Muscle layer of duodenum (tissue), 2 donors: ENCODE results near the gene ZNF516.

Experiments used
- H3K27ac ChIP-seq: one replicate; pipeline ENCODE4 v1.7.0; 2013; ENCODE audit warnings: mild to moderate bottlenecking, low read length
- H3K27me3 ChIP-seq: one replicate; pipeline ENCODE4 v1.7.0; 2013; ENCODE audit warnings: low read depth, mild to moderate bottlenecking, control low read depth, low read length
- H3K36me3 ChIP-seq, 2 donors: one replicate each; pipeline ENCODE4 v1.7.0; 2013; ENCODE audit warnings: low read length in 2 of 2, control low read depth in 1 of 2, mild to moderate bottlenecking in 1 of 2; ENCODE audit not compliant: insufficient read depth in 2 of 2, control insufficient read depth in 1 of 2
- H3K4me1 ChIP-seq, 2 donors: one replicate each; pipeline ENCODE4 v1.7.0; 2013; ENCODE audit warnings: low read length in 2 of 2, mild to moderate bottlenecking in 2 of 2, control low read depth in 1 of 2, moderate library complexity in 1 of 2; ENCODE audit not compliant: insufficient read depth in 2 of 2, control insufficient read depth in 1 of 2
- H3K4me3 ChIP-seq, 2 donors: one replicate each; pipeline ENCODE4 v1.7.0; 2013; ENCODE audit warnings: low read length in 2 of 2, low read depth in 1 of 2, mild to moderate bottlenecking in 1 of 2
- H3K9me3 ChIP-seq, 2 donors: one replicate each; pipeline ENCODE4 v1.7.0; 2013; ENCODE audit warnings: low read length in 2 of 2, control low read depth in 1 of 2, mild to moderate bottlenecking in 1 of 2; ENCODE audit not compliant: control insufficient read depth in 1 of 2
- donor health status: healthy.

Gene ZNF516

GRCh38 chr18:76347341-76347740 is 147.7 kb downstream of the ZNF516 start:
- Histone ChIP-seq H3K27ac (no peak overlapping the region), H3K4me3 (no peak overlapping the region), H3K36me3 (no peaks in the 10 kb centered on the region), H3K27me3 (no peaks in the 10 kb centered on the region), H3K4me1 (peaks cover 0 to 3% of the 10 kb centered on the region in 2 donors), H3K9me3 (no peaks in the 10 kb centered on the region)

- no peaks in the 10 kb centered on the region for H3K36me3 ChIP-seq
- H3K27ac ChIP-seq, result no peak overlapping the region
- peaks cover 0 to 3% of the 10 kb centered on the region in 2 donors for H3K4me1 ChIP-seq
- no peaks in the 10 kb centered on the region for H3K9me3 ChIP-seq
- H3K4me3 ChIP-seq, result no peak overlapping the region
- no peaks in the 10 kb centered on the region for H3K27me3 ChIP-seq
Observed at GRCh38 chr18:76346490-76347130, 148.4 kb downstream of the ZNF516 start.

GRCh38 chr18:76345901-76346300 is 149.1 kb downstream of the ZNF516 start:
- Histone ChIP-seq H3K36me3 (no peaks in the 10 kb centered on the region), H3K4me3 (no peak overlapping the region), H3K27me3 (no peaks in the 10 kb centered on the region), H3K9me3 (peaks cover 0 to under 1% of the 10 kb centered on the region in 2 donors), H3K27ac (no peak overlapping the region), H3K4me1 (peaks cover 0 to 3% of the 10 kb centered on the region in 2 donors)

- Histone ChIP-seq H3K27me3 (no peaks in the 10 kb centered on the region), H3K4me3 (no peak overlapping the region), H3K27ac (no peak overlapping the region), H3K9me3 (peaks cover 0 to 14% of the 10 kb centered on the region in 2 donors), H3K4me1 (peaks cover 0 to 2% of the 10 kb centered on the region in 2 donors), H3K36me3 (peaks cover 0 to 12% of the 10 kb centered on the region in 2 donors)
Observed at GRCh38 chr18:76343938-76344569, 151.0 kb downstream of the ZNF516 start.

GRCh38 chr18:76340410-76340809 is 154.6 kb downstream of the ZNF516 start:
- Histone ChIP-seq H3K27me3 (no peaks in the 10 kb centered on the region), H3K4me3 (no peak overlapping the region)

GRCh38 chr18:76339246-76339620 is 155.8 kb downstream of the ZNF516 start:
- Histone ChIP-seq H3K27ac (no peak overlapping the region), H3K9me3 (peaks cover 0 to 14% of the 10 kb centered on the region in 2 donors), H3K27me3 (no peaks in the 10 kb centered on the region), H3K4me3 (no peak overlapping the region), H3K4me1 (no peaks in the 10 kb centered on the region), H3K36me3 (peaks cover 0 to 12% of the 10 kb centered on the region in 2 donors)

More at GRCh38 chr18:76340410-76340809, 154.6 kb downstream of the ZNF516 start:
- Histone ChIP-seq H3K4me1 (no peaks in the 10 kb centered on the region), H3K9me3 (peaks cover 0 to 14% of the 10 kb centered on the region in 2 donors), H3K36me3 (peaks cover 0 to 12% of the 10 kb centered on the region in 2 donors), H3K27ac (no peak overlapping the region)

- no peak overlapping the region for H3K27ac ChIP-seq
- peaks cover 0 to 14% of the 10 kb centered on the region in 2 donors for H3K9me3 ChIP-seq
- H3K4me3 ChIP-seq, result no peak overlapping the region
- no peaks in the 10 kb centered on the region for H3K27me3 ChIP-seq
- H3K36me3 ChIP-seq, result peaks cover 0 to 12% of the 10 kb centered on the region in 2 donors
- H3K4me1 ChIP-seq, result no peaks in the 10 kb centered on the region
Observed at GRCh38 chr18:76338619-76339245, 156.3 kb downstream of the ZNF516 start.

GRCh38 chr18:76338088-76338487 is 157.0 kb downstream of the ZNF516 start:
- Histone ChIP-seq H3K9me3 (peaks cover 0 to 14% of the 10 kb centered on the region in 2 donors), H3K36me3 (peaks cover 0 to 12% of the 10 kb centered on the region in 2 donors), H3K27me3 (no peaks in the 10 kb centered on the region), H3K27ac (no peak overlapping the region), H3K4me3 (no peak overlapping the region), H3K4me1 (no peaks in the 10 kb centered on the region)

- Histone ChIP-seq H3K9me3 (peaks cover 0 to 14% of the 10 kb centered on the region in 2 donors), H3K4me3 (no peak overlapping the region), H3K27ac (no peak overlapping the region), H3K36me3 (peaks cover 0 to 12% of the 10 kb centered on the region in 2 donors), H3K27me3 (no peaks in the 10 kb centered on the region), H3K4me1 (no peaks in the 10 kb centered on the region)
Observed at GRCh38 chr18:76335859-76336640, 159.0 kb downstream of the ZNF516 start.

GRCh38 chr18:76328140-76328539 is 166.9 kb downstream of the ZNF516 start:
- Histone ChIP-seq H3K27me3 (no peaks in the 10 kb centered on the region), H3K27ac (no peak overlapping the region), H3K36me3 (no peaks in the 10 kb centered on the region), H3K4me3 (no peak overlapping the region), H3K4me1 (no peaks in the 10 kb centered on the region), H3K9me3 (peaks cover 0 to 20% of the 10 kb centered on the region in 2 donors)

GRCh38 chr18:76323891-76324290 is 171.2 kb downstream of the ZNF516 start:
- peaks cover 0 to 6% of the 10 kb centered on the region in 2 donors for H3K9me3 ChIP-seq
- H3K4me1 ChIP-seq, result no peaks in the 10 kb centered on the region
- H3K27ac ChIP-seq, result no peak overlapping the region
- H3K4me3 ChIP-seq, result no peak overlapping the region
- H3K27me3 ChIP-seq, result no peaks in the 10 kb centered on the region
- no peaks in the 10 kb centered on the region for H3K36me3 ChIP-seq
